ENCODE results near the gene ATP13A4. TPM values are rescaled to one million over a fixed set of nuclear protein-coding genes. Genes with fewer than 3 reads are reported as not detected.

Gene ATP13A4
- polyA plus RNA-seq, 1 donor (not counting 4 experiments of a cell fraction or from before 2014, with no cell fraction given) = 0.16 TPM

- Histone ChIP-seq H3K27me3 (ENCODE audit: control insufficient read depth, extremely low read depth, insufficient read depth, low read length) (no peaks in the 10 kb centered on the region), H3K4me1 (ENCODE audit: control insufficient read depth, extremely low read depth, insufficient read depth, low read length) (no peaks in the 10 kb centered on the region), H3K4me3 (ENCODE audit: control insufficient read depth in 2 of 3, extremely low read depth in 1 of 3, insufficient read depth in 2 of 3, low read depth in 1 of 3, low read length in 3 of 3) (no peak overlapping the region), H3K79me2 (ENCODE audit: control insufficient read depth, insufficient read depth, low read length) (no peaks in the 10 kb centered on the region), H2AFZ (ENCODE audit: control insufficient read depth, low read length) (no peak overlapping the region), H3K9me3 (ENCODE audit: control insufficient read depth, low read depth, low read length) (no peaks in the 10 kb centered on the region), H3K9me1 (ENCODE audit: control insufficient read depth, extremely low read depth, insufficient read depth, low read length) (no peaks in the 10 kb centered on the region), H3K9ac (ENCODE audit: control insufficient read depth, extremely low read depth, insufficient read depth, low read length) (no peak overlapping the region), H4K20me1 (ENCODE audit: control insufficient read depth, extremely low read depth, insufficient read depth, low read length) (no peaks in the 10 kb centered on the region), H3K36me3 (ENCODE audit: control insufficient read depth in 2 of 2, extremely low read depth in 1 of 2, insufficient read depth in 2 of 2, low read length in 2 of 2) (no peaks in the 10 kb centered on the region), H3K4me2 (ENCODE audit: control insufficient read depth, extremely low read depth, insufficient read depth, low read depth, low read length) (no peak overlapping the region), H3K27ac (ENCODE audit: control insufficient read depth, insufficient read depth, low read length) (no peak overlapping the region)
- TF ChIP-seq, protein P1, sequence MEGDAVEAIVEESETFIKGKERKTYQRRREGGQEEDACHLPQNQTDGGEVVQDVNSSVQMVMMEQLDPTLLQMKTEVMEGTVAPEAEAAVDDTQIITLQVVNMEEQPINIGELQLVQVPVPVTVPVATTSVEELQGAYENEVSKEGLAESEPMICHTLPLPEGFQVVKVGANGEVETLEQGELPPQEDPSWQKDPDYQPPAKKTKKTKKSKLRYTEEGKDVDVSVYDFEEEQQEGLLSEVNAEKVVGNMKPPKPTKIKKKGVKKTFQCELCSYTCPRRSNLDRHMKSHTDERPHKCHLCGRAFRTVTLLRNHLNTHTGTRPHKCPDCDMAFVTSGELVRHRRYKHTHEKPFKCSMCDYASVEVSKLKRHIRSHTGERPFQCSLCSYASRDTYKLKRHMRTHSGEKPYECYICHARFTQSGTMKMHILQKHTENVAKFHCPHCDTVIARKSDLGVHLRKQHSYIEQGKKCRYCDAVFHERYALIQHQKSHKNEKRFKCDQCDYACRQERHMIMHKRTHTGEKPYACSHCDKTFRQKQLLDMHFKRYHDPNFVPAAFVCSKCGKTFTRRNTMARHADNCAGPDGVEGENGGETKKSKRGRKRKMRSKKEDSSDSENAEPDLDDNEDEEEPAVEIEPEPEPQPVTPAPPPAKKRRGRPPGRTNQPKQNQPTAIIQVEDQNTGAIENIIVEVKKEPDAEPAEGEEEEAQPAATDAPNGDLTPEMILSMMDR (optimal IDR thresholded peaks at IDR 0.05 in 1 of 3, IDR thresholded peaks at IDR 0.05 in 1 of 3, conservative IDR thresholded peaks at IDR 0.05 in 1 of 3; ENCODE audit: extremely low read depth in 1 of 3, insufficient read depth in 2 of 3, low read length in 3 of 3) = no peak
- no peak for TF ChIP-seq EZH2 (IDR thresholded peaks at IDR 0.05; ENCODE audit: low read length)
- DNase-seq (ENCODE audit: low read depth, low spot score) (no peak), FAIRE-seq (no peak)
- dilution Hi-C loops (cut with MboI; ENCODE audit: extremely low pct_ligation_motif_present, low sequenced_read_pairs) = no loop called here
These were observed 165.4 kb downstream of the ATP13A4 start for GRCh38 chr3:193389335-193389734.

DNA sequence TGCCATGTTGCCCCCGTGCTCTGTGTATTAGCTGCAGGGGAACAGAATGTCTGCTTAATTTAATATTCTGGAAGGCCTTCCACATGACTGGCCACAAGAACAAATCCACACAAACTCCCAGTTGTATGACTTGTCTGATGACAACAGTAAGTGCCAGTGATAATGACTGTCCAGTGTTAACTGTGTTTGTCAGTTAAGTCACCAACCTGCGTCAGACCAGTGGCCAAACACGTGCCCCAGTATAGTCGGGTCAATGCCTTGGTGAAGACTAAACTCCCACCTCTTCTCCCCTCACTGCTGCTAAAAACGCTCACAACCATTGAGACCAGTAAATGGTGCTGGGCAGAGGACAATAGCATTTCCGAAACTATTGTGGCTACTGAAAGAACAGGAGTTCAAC, 166.3 kb downstream of the ATP13A4 start:
- no peak for FAIRE-seq
- H3K4me1 ChIP-seq (ENCODE audit: control insufficient read depth, extremely low read depth, insufficient read depth, low read length) = no peaks in the 10 kb centered on the region
- H3K4me2 ChIP-seq (ENCODE audit: control insufficient read depth, extremely low read depth, insufficient read depth, low read depth, low read length) = no peak overlapping the region
- H3K4me3 ChIP-seq (ENCODE audit: control insufficient read depth in 2 of 3, extremely low read depth in 1 of 3, insufficient read depth in 2 of 3, low read depth in 1 of 3, low read length in 3 of 3) = no peak overlapping the region
- no peak overlapping the region for H2AFZ ChIP-seq (ENCODE audit: control insufficient read depth, low read length)
- H3K79me2 ChIP-seq (ENCODE audit: control insufficient read depth, insufficient read depth, low read length) = no peaks in the 10 kb centered on the region
- dilution Hi-C loops (cut with MboI; ENCODE audit: extremely low pct_ligation_motif_present, low sequenced_read_pairs) = no loop called here
- H3K9me1 ChIP-seq (ENCODE audit: control insufficient read depth, extremely low read depth, insufficient read depth, low read length) = no peaks in the 10 kb centered on the region
- no peak for DNase-seq (ENCODE audit: low read depth, low spot score)
- no peaks in the 10 kb centered on the region for H3K36me3 ChIP-seq (ENCODE audit: control insufficient read depth in 2 of 2, extremely low read depth in 1 of 2, insufficient read depth in 2 of 2, low read length in 2 of 2)
- TF ChIP-seq, protein P1 (optimal IDR thresholded peaks at IDR 0.05 in 1 of 3, IDR thresholded peaks at IDR 0.05 in 1 of 3, conservative IDR thresholded peaks at IDR 0.05 in 1 of 3; ENCODE audit: extremely low read depth in 1 of 3, insufficient read depth in 2 of 3, low read length in 3 of 3) = no peak
- TF ChIP-seq EZH2 (IDR thresholded peaks at IDR 0.05; ENCODE audit: low read length) = no peak
- H3K27ac ChIP-seq (ENCODE audit: control insufficient read depth, insufficient read depth, low read length) = no peak overlapping the region
- no peaks in the 10 kb centered on the region for H3K27me3 ChIP-seq (ENCODE audit: control insufficient read depth, extremely low read depth, insufficient read depth, low read length)
- no peaks in the 10 kb centered on the region for H3K9me3 ChIP-seq (ENCODE audit: control insufficient read depth, low read depth, low read length)
- H4K20me1 ChIP-seq (ENCODE audit: control insufficient read depth, extremely low read depth, insufficient read depth, low read length) = no peaks in the 10 kb centered on the region
- no peak overlapping the region for H3K9ac ChIP-seq (ENCODE audit: control insufficient read depth, extremely low read depth, insufficient read depth, low read length)

Measured in keratinocyte (primary cell).